IPS-18c (cell line): ENCODE measurements around the gene PCDH9.
"Not testable (repeated sequence)": the region's sequence is repeated elsewhere in the genome, so short reads cannot be mapped to it uniquely, and the experiment has no call there.

Experiments used
- H3K4me3 ChIP-seq: 2 replicates; pipeline ENCODE4 v1.7.0; 2013; ENCODE audit warnings: low read depth, mild to moderate bottlenecking, low read length, moderate library complexity; ENCODE audit not compliant: insufficient read depth
- H3K9me3 ChIP-seq: one replicate; pipeline ENCODE4 v1.6.1; 2013; ENCODE audit warnings: mild to moderate bottlenecking, low read length, moderate library complexity; ENCODE audit not compliant: control insufficient read depth, insufficient read depth

PCDH9 gene

DNA sequence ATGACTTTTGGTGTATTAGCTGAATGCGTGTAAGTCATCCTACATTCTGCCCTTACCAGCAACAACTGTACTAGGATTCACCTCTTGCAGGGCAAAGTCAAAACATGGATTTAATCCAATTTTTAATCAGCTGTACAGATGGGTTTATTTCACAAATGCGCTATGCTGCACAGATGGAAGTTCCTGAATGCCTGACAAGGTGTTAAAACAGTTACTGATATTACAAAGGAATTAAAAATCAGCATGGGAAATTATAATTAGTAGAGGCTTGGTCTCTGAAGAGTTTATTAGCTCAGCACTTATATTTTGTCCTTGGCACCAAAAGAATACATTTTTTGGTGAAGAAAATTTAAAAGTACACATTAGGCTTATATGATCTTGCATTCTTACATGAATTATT is 448.9 kb downstream of the PCDH9 start:
- peaks cover 2% of the 10 kb centered on the region for H3K9me3 ChIP-seq
- H3K4me3 ChIP-seq, result no peak overlapping the region

GRCh38 chr13:66780814-66781213 is 449.3 kb downstream of the PCDH9 start:
- Histone ChIP-seq H3K4me3 (no peak overlapping the region), H3K9me3 (peaks cover 2% of the 10 kb centered on the region)

- H3K9me3 ChIP-seq, result peaks cover 2% of the 10 kb centered on the region
- no peak overlapping the region for H3K4me3 ChIP-seq
These were observed 451.7 kb downstream of the PCDH9 start for GRCh38 chr13:66778461-66778860.

GRCh38 chr13:66775196-66775595 is 454.9 kb downstream of the PCDH9 start:
- H3K9me3 ChIP-seq, result peaks cover 2% of the 10 kb centered on the region

DNA sequence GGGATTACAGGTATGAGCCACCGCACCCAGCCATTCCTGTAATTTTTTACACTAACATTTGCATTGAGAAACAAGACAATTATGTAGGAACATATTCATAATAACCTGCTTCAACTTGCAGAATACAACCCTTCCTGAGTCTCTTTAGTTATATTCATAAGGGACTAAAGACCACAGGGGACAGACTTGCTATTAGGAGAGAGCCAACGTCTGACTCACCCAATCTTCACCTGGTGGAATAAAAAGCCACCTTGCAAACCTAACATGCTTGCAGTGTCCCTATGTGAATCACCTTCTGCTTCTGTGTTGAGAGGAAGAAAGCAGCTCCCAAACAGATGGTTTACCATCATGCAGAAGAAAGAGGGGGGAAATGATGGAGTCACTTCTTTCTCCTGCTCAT is 456.1 kb downstream of the PCDH9 start:
- no peaks in the 10 kb centered on the region for H3K9me3 ChIP-seq
- no peak overlapping the region for H3K4me3 ChIP-seq

More at GRCh38 chr13:66775196-66775595, 454.9 kb downstream of the PCDH9 start:
- H3K4me3 ChIP-seq, result no peak overlapping the region

DNA sequence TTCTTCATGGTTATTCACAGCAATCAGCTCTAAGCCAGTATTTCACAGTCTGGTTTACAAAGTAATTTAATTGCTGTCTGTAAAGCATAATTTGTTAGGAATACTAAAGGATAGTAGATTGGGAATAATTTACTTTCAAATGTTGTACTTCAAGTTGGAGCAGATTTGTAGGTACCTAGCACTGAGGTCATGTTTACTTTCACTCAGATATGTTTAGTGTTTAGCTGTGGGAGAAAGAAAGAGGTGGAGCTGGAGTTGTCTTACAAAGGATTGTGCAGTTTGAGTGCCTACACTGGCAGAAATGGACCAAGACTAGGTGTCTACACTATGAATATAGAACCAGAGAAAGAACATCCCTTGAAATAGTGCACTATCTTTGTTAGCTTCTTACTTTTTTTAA is 464.6 kb downstream of the PCDH9 start:
- no peak overlapping the region for H3K4me3 ChIP-seq
- no peaks in the 10 kb centered on the region for H3K9me3 ChIP-seq

DNA sequence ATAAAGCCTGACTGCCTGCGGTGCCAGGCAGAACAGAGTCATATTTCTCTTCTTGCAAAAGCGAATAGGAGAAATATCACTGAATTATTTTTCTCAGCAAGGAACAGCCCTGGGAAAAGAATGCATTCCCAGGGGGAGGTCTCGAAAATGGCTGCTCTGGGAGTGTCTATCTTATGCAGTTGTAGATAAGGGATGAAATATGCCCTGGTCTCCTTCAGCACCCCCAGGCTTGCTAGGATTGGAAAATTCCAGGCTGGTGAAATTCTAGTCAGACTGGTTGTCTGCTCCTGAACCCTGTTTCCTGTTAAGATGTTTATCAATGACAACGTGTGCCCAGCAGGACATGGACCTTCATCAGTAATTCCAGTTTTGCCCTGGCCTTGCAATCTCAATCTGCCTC is 469.5 kb downstream of the PCDH9 start:
- not testable (repeated sequence) for H3K9me3 ChIP-seq, H3K4me3 ChIP-seq

DNA sequence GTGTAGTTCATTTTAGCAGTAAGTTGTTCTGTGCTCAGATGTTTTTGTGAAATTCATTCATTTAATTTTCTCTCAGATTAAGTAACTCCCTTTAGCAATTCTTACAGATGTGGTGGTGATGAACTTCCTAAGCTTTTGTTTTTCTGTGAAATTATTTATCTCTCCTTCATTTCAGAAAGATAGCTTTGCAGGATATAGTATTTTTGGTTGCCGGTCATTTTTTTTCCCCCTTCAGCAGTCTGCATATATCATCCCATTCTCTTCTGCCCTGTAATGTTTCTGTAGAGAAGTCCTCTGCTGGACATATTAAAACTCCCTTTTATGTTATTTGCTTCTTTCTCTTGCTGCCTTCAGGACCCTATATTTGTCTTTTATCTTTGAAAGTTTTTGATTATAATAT is 470.2 kb downstream of the PCDH9 start:
- Histone ChIP-seq H3K9me3 (no peaks in the 10 kb centered on the region), H3K4me3 (no peak overlapping the region)

DNA sequence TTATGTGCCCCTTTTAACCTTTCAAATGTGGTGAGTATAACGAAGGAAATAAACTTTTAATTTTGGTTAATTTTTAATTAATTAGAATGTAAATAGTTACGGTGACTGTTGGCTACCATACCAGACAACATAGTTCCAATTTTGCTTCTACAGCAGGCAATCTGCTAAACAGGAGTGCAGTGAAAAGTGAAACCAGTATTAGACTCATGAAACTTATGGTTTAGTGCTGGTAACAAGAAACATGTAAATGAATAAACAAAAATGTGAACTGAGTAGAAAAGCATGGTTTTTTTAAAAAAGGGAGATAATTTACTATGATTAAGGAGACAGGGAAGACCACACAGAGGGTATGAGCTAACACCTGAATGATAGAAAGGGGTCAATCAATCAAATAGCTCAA is 478.4 kb downstream of the PCDH9 start:
- H3K4me3 ChIP-seq, result no peak overlapping the region
- H3K9me3 ChIP-seq, result no peaks in the 10 kb centered on the region

- no peaks in the 10 kb centered on the region for H3K9me3 ChIP-seq
- H3K4me3 ChIP-seq, result no peak overlapping the region
These were observed 481.4 kb downstream of the PCDH9 start for GRCh38 chr13:66748712-66749111.

GRCh38 chr13:66745307-66745706 is 484.8 kb downstream of the PCDH9 start:
- H3K4me3 ChIP-seq, result no peak overlapping the region
- no peaks in the 10 kb centered on the region for H3K9me3 ChIP-seq

- Histone ChIP-seq H3K4me3 (no peak overlapping the region), H3K9me3 (no peaks in the 10 kb centered on the region)
These were observed 506.6 kb downstream of the PCDH9 start for GRCh38 chr13:66723576-66723975.

DNA sequence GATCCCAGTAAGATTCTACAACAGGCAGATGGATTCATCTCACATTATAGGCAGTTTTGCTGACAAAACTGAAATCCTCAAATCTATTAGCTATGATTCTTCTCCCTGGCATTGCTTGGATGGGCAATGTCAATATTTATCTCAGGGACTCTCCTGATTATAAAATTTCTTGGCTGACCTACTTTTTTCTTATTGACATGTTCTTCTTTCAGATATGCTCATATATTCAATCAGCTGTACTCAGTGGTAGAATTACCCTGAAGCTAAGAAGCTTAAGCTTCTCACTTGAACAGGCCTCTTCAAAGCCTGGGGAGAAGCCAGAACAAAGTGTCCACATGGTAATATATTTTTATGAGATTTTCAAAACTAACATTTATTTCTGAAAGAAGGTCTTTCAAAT is 513.6 kb downstream of the PCDH9 start:
- Histone ChIP-seq H3K4me3 (no peak overlapping the region), H3K9me3 (no peaks in the 10 kb centered on the region)

DNA sequence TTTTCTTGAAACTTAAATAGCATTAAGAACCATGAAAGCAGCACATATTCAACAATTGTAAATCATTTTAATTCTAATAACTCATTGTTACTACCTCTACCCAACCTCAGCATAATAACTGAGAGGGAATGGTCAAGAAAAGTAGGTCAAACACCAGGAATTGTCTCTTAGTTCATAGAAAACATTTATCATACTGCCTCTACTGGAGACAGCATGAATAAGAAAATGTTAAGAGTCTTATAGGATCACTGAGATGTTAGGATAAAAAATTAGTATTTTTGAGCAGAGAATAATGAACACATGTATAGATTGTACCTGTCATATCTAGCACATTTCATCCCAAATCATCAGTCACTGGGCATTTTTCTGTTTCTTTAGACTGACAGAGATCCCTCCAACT is 515.3 kb downstream of the PCDH9 start:
- Histone ChIP-seq H3K4me3 (no peak overlapping the region), H3K9me3 (no peaks in the 10 kb centered on the region)

DNA sequence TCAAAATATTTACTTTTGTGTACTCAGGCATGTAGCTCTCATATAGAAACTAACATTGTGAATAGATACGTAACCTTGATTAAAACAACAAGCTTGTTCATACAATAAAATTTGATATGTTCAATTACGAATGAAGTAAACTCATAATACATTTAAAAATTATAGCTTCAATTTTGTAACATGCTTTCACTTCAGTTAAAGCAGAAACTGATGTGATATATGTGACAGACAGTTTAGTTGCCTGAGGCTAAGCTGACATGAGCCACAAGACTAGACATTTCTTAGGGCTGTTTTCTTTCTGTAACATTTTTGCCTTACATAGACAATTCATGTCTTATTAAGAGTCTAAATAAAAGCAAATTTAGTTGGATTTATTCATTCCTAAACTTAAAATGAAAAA is 526.0 kb downstream of the PCDH9 start:
- Histone ChIP-seq H3K9me3 (no peaks in the 10 kb centered on the region), H3K4me3 (no peak overlapping the region)

- Histone ChIP-seq H3K9me3 (no peaks in the 10 kb centered on the region), H3K4me3 (no peak overlapping the region)
These were observed 526.5 kb downstream of the PCDH9 start for GRCh38 chr13:66703597-66703996.

DNA sequence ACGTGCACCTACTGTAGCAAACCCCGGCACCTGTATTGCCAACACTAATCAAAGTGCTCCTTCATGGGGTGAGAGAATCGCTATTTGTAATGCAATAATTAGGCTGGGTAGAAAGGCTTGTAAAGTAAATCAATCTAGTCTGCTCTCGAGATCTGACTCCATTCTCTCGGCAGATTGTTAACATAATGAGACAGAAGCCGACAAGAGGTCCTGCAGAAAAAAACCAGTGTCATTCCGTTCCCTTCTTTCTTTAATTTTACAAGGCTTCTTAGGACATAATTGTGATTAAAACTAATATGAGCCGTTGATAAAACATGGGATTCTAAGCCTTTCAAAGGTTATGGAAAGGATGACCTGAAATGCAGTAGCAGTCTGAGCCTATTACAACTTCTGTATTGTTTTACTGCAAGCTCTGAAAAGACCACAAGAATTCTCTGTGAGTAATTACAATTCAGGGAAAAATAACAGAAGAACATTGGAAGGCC is 530.0 kb downstream of the PCDH9 start:
- H3K4me3 ChIP-seq, result no peak overlapping the region
- H3K9me3 ChIP-seq, result no peaks in the 10 kb centered on the region

DNA sequence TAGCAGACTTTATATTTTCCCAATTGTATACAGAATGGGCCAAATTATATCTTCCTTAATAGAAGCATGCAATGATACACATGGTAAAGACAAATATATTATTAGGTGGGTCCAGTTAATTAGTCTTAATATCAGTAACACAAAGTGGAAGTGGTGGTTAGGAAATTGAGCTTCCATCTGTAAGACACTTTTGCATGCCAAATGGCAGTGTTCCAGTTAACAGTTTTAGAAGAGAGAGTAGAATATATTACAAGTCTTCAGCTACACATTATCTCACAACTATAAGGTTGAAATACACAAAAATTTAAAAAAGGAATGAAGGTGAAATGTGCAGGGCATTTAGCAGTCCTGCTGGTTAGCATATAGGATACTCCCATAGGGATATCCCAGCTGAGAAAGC is 536.5 kb downstream of the PCDH9 start:
- Histone ChIP-seq H3K4me3 (no peak overlapping the region), H3K9me3 (no peaks in the 10 kb centered on the region)

- Histone ChIP-seq H3K4me3 (no peak overlapping the region), H3K9me3 (no peaks in the 10 kb centered on the region)
These were observed 539.0 kb downstream of the PCDH9 start for GRCh38 chr13:66691149-66691548.
